Trophoblast cell (in vitro differentiated cells and primary cell): ENCODE data around the gene EIF5.

Source experiments
- DNase-seq, 2 donors: peaks; one replicate each; pipeline ENCODE4 v3.0.0-alpha.2; 2016
- H2AFZ ChIP-seq: 2 replicates; pipeline ENCODE4 v1.6.1; 2013; ENCODE audit warnings: low read length, moderate library complexity, mild to moderate bottlenecking; ENCODE audit not compliant: insufficient read depth, poor library complexity
- H2AK5ac ChIP-seq: 2 replicates; pipeline ENCODE4 v1.6.1; 2013; ENCODE audit warnings: mild to moderate bottlenecking, low read length
- H2BK120ac ChIP-seq: 2 replicates; pipeline ENCODE4 v1.6.1; 2013; ENCODE audit warnings: low read length, mild to moderate bottlenecking, moderate library complexity; ENCODE audit not compliant: insufficient read depth, poor library complexity
- H2BK12ac ChIP-seq: 2 replicates; pipeline ENCODE4 v1.6.1; 2013; ENCODE audit warnings: mild to moderate bottlenecking, low read length, moderate library complexity
- H2BK5ac ChIP-seq: 2 replicates; pipeline ENCODE4 v1.6.1; 2013; ENCODE audit warnings: low read length, low read depth, moderate library complexity, mild to moderate bottlenecking; ENCODE audit not compliant: poor library complexity
- H3K14ac ChIP-seq: 2 replicates; pipeline ENCODE4 v1.6.1; 2013; ENCODE audit warnings: mild to moderate bottlenecking, low read length
- H3K18ac ChIP-seq: 2 replicates; pipeline ENCODE4 v1.6.1; 2013; ENCODE audit warnings: mild to moderate bottlenecking, low read length
- H3K23ac ChIP-seq: 2 replicates; pipeline ENCODE4 v1.6.1; 2013; ENCODE audit warnings: low read length
- H3K27ac ChIP-seq: 2 replicates; pipeline ENCODE4 v1.5.1; 2013; ENCODE audit warnings: low read depth, mild to moderate bottlenecking, inconsistent platforms, low read length, moderate library complexity
- H3K27me3 ChIP-seq: 2 replicates; pipeline ENCODE4 v1.6.1; 2013; ENCODE audit warnings: inconsistent platforms, mild to moderate bottlenecking, low read length, moderate library complexity; ENCODE audit not compliant: insufficient read depth
- H3K36me3 ChIP-seq, 2 experiments: 1 replicate in 1 of 2; 2 replicates in 1 of 2; pipeline ENCODE4 v1.6.1; 2013; ENCODE audit warnings: low read length in 2 of 2, mild to moderate bottlenecking in 2 of 2, moderate library complexity in 1 of 2; ENCODE audit not compliant: insufficient read depth in 2 of 2, control insufficient read depth in 1 of 2
- H3K4ac ChIP-seq: 2 replicates; pipeline ENCODE4 v1.6.1; 2013; ENCODE audit warnings: low read depth, mild to moderate bottlenecking, low read length, moderate library complexity
- H3K4me1 ChIP-seq, 2 experiments: 1 replicate in 1 of 2; 2 replicates in 1 of 2; pipeline ENCODE4 v1.6.1; 2013; ENCODE audit warnings: low read length in 2 of 2, mild to moderate bottlenecking in 2 of 2, moderate library complexity in 1 of 2; ENCODE audit not compliant: insufficient read depth in 2 of 2, control insufficient read depth in 1 of 2
- H3K4me2 ChIP-seq: 2 replicates; pipeline ENCODE4 v1.6.1; 2013; ENCODE audit warnings: inconsistent platforms, mild to moderate bottlenecking, low read length, moderate library complexity
- H3K4me3 ChIP-seq: 2 replicates; pipeline ENCODE4 v1.5.1; 2013; ENCODE audit warnings: mild to moderate bottlenecking, low read depth, low read length, inconsistent platforms
- H3K79me1 ChIP-seq: one replicate; pipeline ENCODE4 v1.6.1; 2013; ENCODE audit warnings: low read length
- H3K79me2 ChIP-seq: 2 replicates; pipeline ENCODE4 v1.6.1; 2013; ENCODE audit warnings: low read length, mild to moderate bottlenecking; ENCODE audit not compliant: control insufficient read depth, insufficient read depth, poor library complexity
- H3K9ac ChIP-seq: 2 replicates; pipeline ENCODE4 v1.6.1; 2013; ENCODE audit warnings: mild to moderate bottlenecking, low read length
- H3K9me3 ChIP-seq: 2 replicates; pipeline ENCODE4 v1.6.1; 2013; ENCODE audit warnings: low read depth, mild to moderate bottlenecking, control low read depth, inconsistent platforms, low read length; ENCODE audit not compliant: insufficient read depth
- H4K12ac ChIP-seq: 2 replicates; pipeline ENCODE4 v1.6.1; 2013; ENCODE audit warnings: low read depth, mild to moderate bottlenecking, low read length, moderate library complexity
- H4K8ac ChIP-seq: 2 replicates; pipeline ENCODE4 v1.6.1; 2013; ENCODE audit warnings: low read depth, mild to moderate bottlenecking, low read length, moderate library complexity
- H4K91ac ChIP-seq: one replicate; pipeline ENCODE4 v1.6.1; 2013; ENCODE audit warnings: low read depth, mild to moderate bottlenecking, low read length, moderate library complexity
- WGBS: extraction: QIAGEN DNeasy Blood & Tissue Kit; methylation state at CpG from one replicate; pipeline ENCODE4 v1.1.7; 2013; ENCODE audit warnings: missing lambda C conversion rate; ENCODE audit not compliant: insufficient read length, insufficient coverage; ENCODE audit errors: extremely low coverage; 5-methylcytosine and 5-hydroxymethylcytosine counted together

The EIF5 gene

DNA sequence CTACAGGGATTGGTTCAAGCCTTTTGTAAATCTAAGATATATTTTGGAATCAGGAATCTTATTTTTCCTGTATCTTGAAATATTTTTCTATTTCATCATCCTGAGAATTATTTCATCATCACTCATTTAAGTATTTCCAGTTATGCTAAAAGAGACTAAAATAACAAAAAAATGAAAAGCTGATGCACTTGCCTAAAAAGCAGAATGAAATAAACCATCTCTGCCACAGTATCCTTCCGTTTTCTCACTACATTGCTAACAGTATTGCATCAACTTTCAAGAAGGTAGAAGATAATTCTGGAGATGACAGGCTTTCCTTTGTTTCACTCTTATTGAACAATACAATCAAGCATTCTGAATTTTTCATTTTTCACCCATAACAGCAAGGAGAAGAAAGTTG lies 31.1 kb upstream of the EIF5 start:
- Histone ChIP-seq H2AFZ (no peak overlapping the region), H3K4me3 (no peak overlapping the region), H3K4me2 (no peak overlapping the region), H3K9ac (no peak overlapping the region), H2BK5ac (no peak overlapping the region), H2AK5ac (no peak overlapping the region), H3K4me1 (no peaks in the 10 kb centered on the region), H3K79me1 (no peaks in the 10 kb centered on the region), H3K27me3 (no peaks in the 10 kb centered on the region), H3K9me3 (peaks cover 4% of the 10 kb centered on the region), H3K36me3 (no peaks in the 10 kb centered on the region), H3K18ac (no peak overlapping the region), H3K23ac (no peak overlapping the region), H4K8ac (no peak overlapping the region), H2BK12ac (no peak overlapping the region), H3K27ac (no peak overlapping the region), H3K79me2 (no peaks in the 10 kb centered on the region), H3K14ac (no peak overlapping the region), H2BK120ac (no peak overlapping the region), H4K12ac (no peak overlapping the region), H4K91ac (no peak overlapping the region), H3K4ac (no peak overlapping the region)
- peak in 1 of 2 donors; percentile 34 for DNase-seq
- no CpG with 5 or more reads among the region's 1 CpG for WGBS

GRCh38 chr14:103304706-103305105 lies 29.3 kb upstream of the EIF5 start:
- Histone ChIP-seq H2BK12ac (no peak overlapping the region), H3K36me3 (no peaks in the 10 kb centered on the region), H2BK120ac (no peak overlapping the region), H4K91ac (no peak overlapping the region), H3K4me1 (no peaks in the 10 kb centered on the region), H3K27me3 (no peaks in the 10 kb centered on the region), H3K27ac (no peak overlapping the region), H3K18ac (no peak overlapping the region), H2AFZ (no peak overlapping the region), H2BK5ac (no peak overlapping the region), H2AK5ac (no peak overlapping the region), H3K79me2 (no peaks in the 10 kb centered on the region), H4K8ac (no peak overlapping the region), H3K4me2 (no peak overlapping the region), H3K4ac (no peak overlapping the region), H3K23ac (no peak overlapping the region), H3K14ac (no peak overlapping the region), H3K9me3 (peaks cover 4% of the 10 kb centered on the region), H3K79me1 (no peaks in the 10 kb centered on the region), H4K12ac (no peak overlapping the region), H3K9ac (no peak overlapping the region), H3K4me3 (no peak overlapping the region)
- DNase-seq, result no peak
- WGBS, result no CpG with 5 or more reads among the region's 2 CpGs

DNA sequence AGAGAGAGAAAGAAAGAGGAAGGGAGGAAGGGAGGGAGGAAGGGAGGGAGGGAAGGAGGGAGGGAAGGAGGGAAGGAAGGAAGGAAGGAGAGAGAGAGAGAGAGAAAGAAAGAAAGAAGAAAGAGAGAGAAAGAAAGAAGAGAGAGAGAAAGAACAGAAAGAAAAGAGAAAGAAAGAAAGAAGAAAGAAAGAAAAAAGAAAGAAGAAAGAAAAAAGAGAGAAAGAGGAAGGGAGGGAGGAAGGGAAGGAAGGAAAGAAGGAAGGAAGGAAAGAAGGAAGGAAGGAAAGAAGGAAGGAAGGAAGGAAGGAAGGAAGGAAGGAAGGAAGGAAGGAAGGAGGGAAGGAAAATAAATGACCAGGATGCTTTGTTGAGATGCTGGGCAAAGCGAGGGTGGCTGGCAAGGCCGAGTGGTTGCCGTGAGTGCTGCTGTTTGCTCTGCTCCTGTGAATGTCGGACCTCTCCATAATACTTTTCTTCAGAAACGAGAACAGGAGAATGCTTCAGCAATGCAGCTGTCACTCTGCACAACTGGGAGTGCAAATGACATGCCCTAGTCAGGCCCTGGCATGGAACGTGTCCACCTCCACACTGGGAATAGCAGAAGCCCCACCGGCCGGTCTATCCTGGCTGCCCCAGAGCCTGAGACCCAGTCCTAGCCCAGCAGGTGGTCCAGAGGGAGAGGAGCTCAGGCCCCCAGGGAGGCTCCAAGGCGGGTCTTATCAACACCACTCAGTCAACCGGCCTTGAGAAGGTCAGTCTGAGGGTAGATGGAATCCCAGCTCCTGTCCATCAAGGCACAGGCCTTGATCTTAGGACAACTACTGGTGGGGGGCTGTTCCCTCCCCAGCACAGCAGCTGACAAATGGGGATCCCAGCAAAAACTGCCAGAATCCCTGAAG lies 25.1 kb upstream of the EIF5 start:
- no CpG with 5 or more reads among the region's 10 CpGs for WGBS
- no peak for DNase-seq
- no peaks in the 10 kb centered on the region for H3K36me3 ChIP-seq
- no peak overlapping the region for H2BK5ac ChIP-seq
- H3K4me2 ChIP-seq, result no peak overlapping the region
- H3K79me2 ChIP-seq, result no peaks in the 10 kb centered on the region
- H3K4ac ChIP-seq, result no peak overlapping the region
- H2AFZ ChIP-seq, result no peak overlapping the region
- H2AK5ac ChIP-seq, result no peak overlapping the region
- H4K12ac ChIP-seq, result no peak overlapping the region
- no peak overlapping the region for H3K23ac ChIP-seq
- no peak overlapping the region for H3K14ac ChIP-seq
- H3K27ac ChIP-seq, result no peak overlapping the region
- H3K9me3 ChIP-seq, result peaks cover 2% of the 10 kb centered on the region
- no peaks in the 10 kb centered on the region for H3K79me1 ChIP-seq
- H3K9ac ChIP-seq, result no peak overlapping the region
- H2BK12ac ChIP-seq, result no peak overlapping the region
- no peak overlapping the region for H2BK120ac ChIP-seq
- no peak overlapping the region for H3K18ac ChIP-seq
- H4K91ac ChIP-seq, result no peak overlapping the region
- no peak overlapping the region for H3K4me3 ChIP-seq
- no peaks in the 10 kb centered on the region for H3K4me1 ChIP-seq
- no peak overlapping the region for H4K8ac ChIP-seq
- no peaks in the 10 kb centered on the region for H3K27me3 ChIP-seq

- Histone ChIP-seq H3K9ac (no peak overlapping the region), H3K79me1 (no peaks in the 10 kb centered on the region), H3K23ac (no peak overlapping the region), H4K12ac (no peak overlapping the region), H3K9me3 (peaks cover 2% of the 10 kb centered on the region), H2BK12ac (no peak overlapping the region), H3K4me2 (no peak overlapping the region), H2BK120ac (no peak overlapping the region), H3K79me2 (no peaks in the 10 kb centered on the region), H2AK5ac (no peak overlapping the region), H2BK5ac (no peak overlapping the region), H3K27ac (no peak overlapping the region), H3K4me3 (no peak overlapping the region), H3K4me1 (no peaks in the 10 kb centered on the region), H4K8ac (no peak overlapping the region), H3K18ac (no peak overlapping the region), H4K91ac (no peak overlapping the region), H3K4ac (no peak overlapping the region), H3K14ac (no peak overlapping the region), H3K36me3 (no peaks in the 10 kb centered on the region), H3K27me3 (no peaks in the 10 kb centered on the region), H2AFZ (no peak overlapping the region)
- WGBS, result no CpG with 5 or more reads among the region's 12 CpGs
- no peak for DNase-seq
These were observed 23.4 kb upstream of the EIF5 start for GRCh38 chr14:103310576-103311095.
